OCI-LY1 (cell line): ENCODE results near the gene PRMT2.

ENCODE experiments used
- H2AFZ ChIP-seq: fragments of 200-600 bp; sonication (generic), shearing (Covaris generic); 2 replicates; pipeline ENCODE4 v1.6.0; 2014; ENCODE audit warnings: antibody characterized with exemption, mild to moderate bottlenecking, low read length
- H3F3A ChIP-seq: fragments of 200-600 bp; sonication (generic), shearing (Covaris generic); 2 replicates; pipeline ENCODE4 v1.6.0; 2014; ENCODE audit warnings: mild to moderate bottlenecking, antibody characterized with exemption, low read length, moderate library complexity; ENCODE audit not compliant: insufficient read depth
- H3K27ac ChIP-seq: fragments of 200-600 bp; sonication (generic); 2 replicates; pipeline ENCODE4 v1.5.1; 2014; ENCODE audit warnings: low read length, mixed run types, mild to moderate bottlenecking, low read depth; ENCODE audit not compliant: poor library complexity, severe bottlenecking
- H3K27me3 ChIP-seq: fragments of 200-600 bp; sonication (generic); 2 replicates; pipeline ENCODE4 v1.6.0; 2014; ENCODE audit warnings: antibody characterized with exemption, mild to moderate bottlenecking, low read length, moderate library complexity; ENCODE audit not compliant: insufficient read depth
- H3K36me3 ChIP-seq: fragments of 200-600 bp; sonication (generic); 2 replicates; pipeline ENCODE4 v1.6.1; 2014; ENCODE audit warnings: mild to moderate bottlenecking, antibody characterized with exemption, low read length, moderate library complexity, mixed read lengths; ENCODE audit not compliant: insufficient read depth
- H3K4me1 ChIP-seq: fragments of 200-600 bp; sonication (generic); 2 replicates; pipeline ENCODE4 v1.5.1; 2014; ENCODE audit warnings: mild to moderate bottlenecking, low read length, moderate library complexity; ENCODE audit not compliant: insufficient read depth, severe bottlenecking
- H3K4me2 ChIP-seq: fragments of 200-600 bp; sonication (generic), shearing (Covaris generic); 2 replicates; pipeline ENCODE4 v1.6.1; 2014; ENCODE audit warnings: low read length
- H3K4me3 ChIP-seq: fragments of 200-600 bp; sonication (generic); 2 replicates; pipeline ENCODE4 v1.5.1; 2014; ENCODE audit warnings: low read length, low read depth, mild to moderate bottlenecking, mixed read lengths; ENCODE audit not compliant: poor library complexity, severe bottlenecking
- H3K79me2 ChIP-seq: fragments of 200-600 bp; shearing (Covaris generic); 2 replicates; pipeline ENCODE4 v1.6.1; 2016; ENCODE audit warnings: mixed run types, low read length, mixed read lengths; ENCODE audit not compliant: insufficient read depth
- H3K9ac ChIP-seq: fragments of 200-600 bp; sonication (generic), shearing (Covaris generic); 2 replicates; pipeline ENCODE4 v1.6.1; 2014; ENCODE audit warnings: mild to moderate bottlenecking, low read length, mixed read lengths
- H3K9me2 ChIP-seq: fragments of 200-600 bp; sonication (generic), shearing (Covaris generic); 2 replicates; pipeline ENCODE4 v1.6.1; 2014; ENCODE audit warnings: low read depth, mild to moderate bottlenecking, low read length, mixed read lengths
- H3K9me3 ChIP-seq: fragments of 200-600 bp; shearing (Covaris generic); 2 replicates; pipeline ENCODE4 v1.6.1; 2014; ENCODE audit warnings: low read length, mixed read lengths
- H4K20me1 ChIP-seq: fragments of 200-600 bp; sonication (generic), shearing (Covaris generic); 2 replicates; pipeline ENCODE4 v1.6.0; 2016; ENCODE audit warnings: mild to moderate bottlenecking, low read length; ENCODE audit not compliant: insufficient read depth
- CTCF ChIP-seq: fragments of 200-600 bp; sonication (generic), shearing (Covaris generic); IDR thresholded peaks from 2 replicates; pipeline ENCODE4 v1.5.1; 2017; ENCODE audit warnings: mild to moderate bottlenecking, antibody characterized with exemption, low read length, moderate library complexity, mixed read lengths
- EZH2 ChIP-seq: fragments of 200-600 bp; sonication (generic), shearing (Covaris generic); IDR thresholded peaks from 2 replicates; pipeline ENCODE4 v1.8.0; 2017; ENCODE audit warnings: borderline replicate concordance, mixed run types, mild to moderate bottlenecking, antibody characterized with exemption, low read length, moderate library complexity, mixed read lengths

PRMT2 gene

GRCh38 chr21:46616656-46617055, 18.8 kb upstream of the PRMT2 start:
- no peaks in the 10 kb centered on the region for H4K20me1 ChIP-seq

GRCh38 chr21:46617267-46618051, 18.0 kb upstream of the PRMT2 start:
- Histone ChIP-seq H3K9me3 (no peaks in the 10 kb centered on the region), H3K36me3 (no peaks in the 10 kb centered on the region), H2AFZ (no peak overlapping the region), H3K27me3 (peaks cover 4% of the 10 kb centered on the region; the same call in 1 of the 2 replicates), H3K79me2 (no peaks in the 10 kb centered on the region), H3K9me2 (no peaks in the 10 kb centered on the region), H3F3A (no peaks in the 10 kb centered on the region), H3K27ac (no peak overlapping the region), H3K4me1 (no peaks in the 10 kb centered on the region), H3K4me3 (no peak overlapping the region), H3K4me2 (no peak overlapping the region), H4K20me1 (no peaks in the 10 kb centered on the region), H3K9ac (no peak overlapping the region)
- TF ChIP-seq CTCF: no peak
- no peak for TF ChIP-seq EZH2

More at GRCh38 chr21:46616656-46617055, 18.8 kb upstream of the PRMT2 start:
- Histone ChIP-seq H3K27ac (no peak overlapping the region), H3K79me2 (no peaks in the 10 kb centered on the region), H3K9ac (no peak overlapping the region), H3K4me2 (no peak overlapping the region), H3K9me2 (no peaks in the 10 kb centered on the region), H2AFZ (no peak overlapping the region), H3K36me3 (no peaks in the 10 kb centered on the region), H3K4me1 (no peaks in the 10 kb centered on the region), H3K9me3 (no peaks in the 10 kb centered on the region), H3K4me3 (no peak overlapping the region), H3K27me3 (peaks cover 4% of the 10 kb centered on the region; the same call in 1 of the 2 replicates), H3F3A (no peaks in the 10 kb centered on the region)
- no peak for TF ChIP-seq EZH2
- TF ChIP-seq CTCF: no peak

- peaks cover 4% of the 10 kb centered on the region; the same call in 1 of the 2 replicates for H3K27me3 ChIP-seq
- no peak overlapping the region for H2AFZ ChIP-seq
- H3K79me2 ChIP-seq: no peaks in the 10 kb centered on the region
- H3K9me2 ChIP-seq: no peaks in the 10 kb centered on the region
- H3K9me3 ChIP-seq: no peaks in the 10 kb centered on the region
- no peaks in the 10 kb centered on the region for H3K36me3 ChIP-seq
- no peak overlapping the region for H3K4me3 ChIP-seq
- H3F3A ChIP-seq: no peaks in the 10 kb centered on the region
- no peak overlapping the region for H3K27ac ChIP-seq
- no peak overlapping the region for H3K4me2 ChIP-seq
- TF ChIP-seq EZH2 (no peak), CTCF (no peak)
- H3K4me1 ChIP-seq: no peaks in the 10 kb centered on the region
- H4K20me1 ChIP-seq: no peaks in the 10 kb centered on the region
- no peak overlapping the region for H3K9ac ChIP-seq
Measured at GRCh38 chr21:46618738-46619379, 16.6 kb upstream of the PRMT2 start.
